HG03354 (cell line): ENCODE data around the gene HOMEZ.
"Not testable (repeated sequence)": the region's sequence is repeated elsewhere in the genome, so short reads cannot be mapped to it uniquely, and the experiment has no call there.

Experiments used
- ATAC-seq: cut with Tn5 transposase; IDR thresholded peaks from one replicate; pipeline ENCODE4 v1.9.1; 2021; ENCODE audit warnings: mild to moderate bottlenecking; ENCODE audit not compliant: unreplicated experiment, poor library complexity, severe bottlenecking

Gene HOMEZ

GRCh38 chr14:23286020-23286901 is at the start of gene HOMEZ:
HOMEZ (minus strand) TSS chr14:23286132; CDS start chr14:23285952, 180 bp downstream.
- peak; percentile 98 for ATAC-seq

- ATAC-seq = no peak
These were observed 49.7 kb upstream of the HOMEZ start for GRCh38 chr14:23335623-23336022.

GRCh38 chr14:23327947-23328744 is 42.2 kb upstream of the HOMEZ start:
- ATAC-seq = no peak

GRCh38 chr14:23326491-23327332 is 40.8 kb upstream of the HOMEZ start:
- ATAC-seq = no peak

- not testable (repeated sequence) for ATAC-seq
These were observed 39.8 kb upstream of the HOMEZ start for GRCh38 chr14:23325746-23326145.

- no peak for ATAC-seq
These were observed 39.1 kb upstream of the HOMEZ start for GRCh38 chr14:23324993-23325392.

- ATAC-seq = no peak
These were observed 38.5 kb upstream of the HOMEZ start for GRCh38 chr14:23324455-23324846.

GRCh38 chr14:23323838-23324454 is 38.0 kb upstream of the HOMEZ start:
- ATAC-seq = no peak

- ATAC-seq = no peak
These were observed 36.9 kb upstream of the HOMEZ start for GRCh38 chr14:23322568-23323517.

- peak; percentile 16 for ATAC-seq
These were observed 35.9 kb upstream of the HOMEZ start for GRCh38 chr14:23321572-23322547.

- ATAC-seq = peak; percentile 91
These were observed 34.9 kb upstream of the HOMEZ start, which contains the start of gene PABPN1 for GRCh38 chr14:23320584-23321571. PABPN1 (plus strand) TSS chr14:23321457; CDS start chr14:23321470, 13 bp downstream.

GRCh38 chr14:23319746-23320583 is 34.0 kb upstream of the HOMEZ start:
- ATAC-seq = no peak

- ATAC-seq = no peak
These were observed 30.4 kb upstream of the HOMEZ start for GRCh38 chr14:23316300-23316699.

- no peak for ATAC-seq
These were observed 24.6 kb upstream of the HOMEZ start for GRCh38 chr14:23310546-23310945.

- no peak for ATAC-seq
These were observed 23.0 kb upstream of the HOMEZ start for GRCh38 chr14:23308721-23309445.
